H1 (cell line): ENCODE data around the gene NARS2. TPM values are rescaled to one million over a fixed set of nuclear protein-coding genes. Genes with fewer than 3 reads are reported as not detected.

Source experiments
- BACH1 ChIP-seq: IDR thresholded peaks from 2 replicates; pipeline ENCODE4 v1.6.1; 2012; ENCODE audit warnings: low read length, improper control_type of control experiment
- polyA plus RNA-seq, 7 experiments: library from polyadenylated mRNA; depleted of rRNA in 3 of 7; stranded (reverse) in 5 of 7; unstranded in 2 of 7; fragments of >200 nt in 5 of 7; fragments of 200-250 nt in 2 of 7; gene quantifications; 1 replicate in 5 of 7; 2 replicates in 1 of 7; 4 replicates in 1 of 7; pipeline versions ENCODE4 v1.2.1 to v1.2.3, GENCODE V29; 2011 to 2013; ENCODE audit warnings: missing spikeins in 2 of 7, mixed read lengths in 2 of 7
- total RNA-seq: library from RNA; stranded (reverse); fragmentation: NEBNext Ultra II Directional; extraction: Animal tissue kit (Norgen Biotek cat#: 25700); gene quantifications from 2 replicates; pipeline ENCODE4 v1.2.1, GENCODE V29; 2021
- TF ChIP-seq, protein P1 (sequence below): IDR thresholded peaks from 2 replicates; pipeline ENCODE4 v1.6.1; 2012; ENCODE audit warnings: inconsistent platforms

NARS2 gene
- total and polyA plus RNA-seq, 2 of the 8 experiments (the other 6 are each of a cell fraction or from before 2014, with no cell fraction given), result 26.2 to 51.6 TPM

DNA sequence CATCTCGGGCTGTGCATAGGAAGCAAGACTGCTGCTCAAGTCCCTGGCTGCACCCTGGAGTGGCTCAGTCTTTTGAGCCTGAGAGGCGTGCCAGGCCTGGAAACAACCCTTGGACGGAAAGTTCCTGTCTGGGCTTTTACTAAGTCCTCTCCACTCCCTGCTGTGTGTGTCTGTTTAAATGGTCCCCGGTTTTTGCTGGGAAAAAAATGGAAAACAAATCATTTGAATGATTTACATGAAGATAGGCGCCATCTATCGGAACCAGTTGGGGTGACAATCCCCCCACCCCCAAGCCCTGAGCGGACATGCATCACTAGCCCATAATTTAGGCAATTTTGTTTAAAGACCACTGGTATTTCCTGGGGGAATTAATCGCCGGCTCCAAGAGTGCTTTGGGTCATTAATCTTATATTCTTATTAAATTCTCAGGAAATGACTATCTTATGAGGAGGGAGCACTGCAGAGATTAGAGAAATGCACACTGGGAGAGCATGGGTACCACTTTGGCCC is 154.4 kb downstream of the NARS2 start (continued):
- TF ChIP-seq, protein P1, sequence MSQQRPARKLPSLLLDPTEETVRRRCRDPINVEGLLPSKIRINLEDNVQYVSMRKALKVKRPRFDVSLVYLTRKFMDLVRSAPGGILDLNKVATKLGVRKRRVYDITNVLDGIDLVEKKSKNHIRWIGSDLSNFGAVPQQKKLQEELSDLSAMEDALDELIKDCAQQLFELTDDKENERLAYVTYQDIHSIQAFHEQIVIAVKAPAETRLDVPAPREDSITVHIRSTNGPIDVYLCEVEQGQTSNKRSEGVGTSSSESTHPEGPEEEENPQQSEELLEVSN, result no peak
- no peak for TF ChIP-seq BACH1
